Glutamatergic neuron (in vitro differentiated cells): ENCODE measurements around the gene TNFRSF1A. TPM values are rescaled to one million over a fixed set of nuclear protein-coding genes. Genes with fewer than 3 reads are reported as not detected.

Experiments used
- DNase-seq: peaks from one replicate; pipeline ENCODE4 v3.0.0; 2022
- H3K27ac Mint-ChIP-seq: one replicate; pipeline ENCODE4 v1.8.0; 2020; ENCODE audit warnings: mild to moderate bottlenecking, mixed read lengths, inconsistent platforms; ENCODE audit not compliant: unreplicated experiment
- H3K27me3 Mint-ChIP-seq: one replicate; pipeline ENCODE4 v1.8.0; 2020; ENCODE audit warnings: mild to moderate bottlenecking, moderate library complexity, mixed read lengths, inconsistent platforms; ENCODE audit not compliant: unreplicated experiment
- H3K36me3 Mint-ChIP-seq: one replicate; pipeline ENCODE4 v1.8.0; 2020; ENCODE audit warnings: mild to moderate bottlenecking, mixed read lengths, inconsistent platforms; ENCODE audit not compliant: unreplicated experiment
- H3K4me1 Mint-ChIP-seq: one replicate; pipeline ENCODE4 v1.8.0; 2020; ENCODE audit warnings: mild to moderate bottlenecking, low read depth, mixed read lengths, inconsistent platforms; ENCODE audit not compliant: unreplicated experiment
- H3K4me3 Mint-ChIP-seq: one replicate; pipeline ENCODE4 v1.8.0; 2020; ENCODE audit warnings: mild to moderate bottlenecking, mixed read lengths, inconsistent platforms; ENCODE audit not compliant: unreplicated experiment
- H3K9me3 Mint-ChIP-seq: one replicate; pipeline ENCODE4 v1.8.0; 2020; ENCODE audit warnings: mild to moderate bottlenecking, moderate library complexity, mixed read lengths, inconsistent platforms; ENCODE audit not compliant: unreplicated experiment
- total RNA-seq: library from RNA; stranded (reverse); fragmentation: NEBNext Ultra II Directional; extraction: Animal tissue kit (Norgen Biotek cat#: 25700); gene quantifications from one replicate; pipeline ENCODE4 v1.2.1, GENCODE V29; 2021; ENCODE audit not compliant: unreplicated experiment
- TF ChIP-seq, protein P1 (sequence below): fragments of 200-600 bp; sonication (generic); IDR thresholded peaks from one replicate; pipeline ENCODE4 v1.5.0; 2021; ENCODE audit not compliant: partially characterized antibody, unreplicated experiment

TNFRSF1A gene
- total RNA-seq, 1 donor from 2014 or later, result 7.4 TPM

DNA sequence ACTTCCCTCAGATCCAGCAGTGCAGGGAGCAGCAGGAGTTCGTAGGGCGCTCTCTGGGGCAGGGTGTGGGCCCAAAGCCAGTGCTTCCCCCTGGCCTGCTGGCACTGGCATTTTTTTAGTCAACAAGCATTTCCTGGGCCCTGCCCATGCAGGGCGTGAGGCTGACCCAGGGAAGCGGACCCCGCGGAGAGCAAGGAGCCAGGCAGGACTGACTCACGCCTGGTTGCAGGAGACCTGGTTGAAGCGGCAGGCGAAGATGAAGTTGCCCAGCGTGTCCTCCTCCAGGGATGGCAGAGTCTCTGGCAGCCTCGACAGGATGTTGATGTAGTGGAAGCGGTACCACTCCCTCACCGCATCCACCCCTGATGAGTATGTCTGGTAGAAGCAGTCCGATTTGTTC is 20.0 kb upstream of the TNFRSF1A start:
- TF ChIP-seq, protein P1, sequence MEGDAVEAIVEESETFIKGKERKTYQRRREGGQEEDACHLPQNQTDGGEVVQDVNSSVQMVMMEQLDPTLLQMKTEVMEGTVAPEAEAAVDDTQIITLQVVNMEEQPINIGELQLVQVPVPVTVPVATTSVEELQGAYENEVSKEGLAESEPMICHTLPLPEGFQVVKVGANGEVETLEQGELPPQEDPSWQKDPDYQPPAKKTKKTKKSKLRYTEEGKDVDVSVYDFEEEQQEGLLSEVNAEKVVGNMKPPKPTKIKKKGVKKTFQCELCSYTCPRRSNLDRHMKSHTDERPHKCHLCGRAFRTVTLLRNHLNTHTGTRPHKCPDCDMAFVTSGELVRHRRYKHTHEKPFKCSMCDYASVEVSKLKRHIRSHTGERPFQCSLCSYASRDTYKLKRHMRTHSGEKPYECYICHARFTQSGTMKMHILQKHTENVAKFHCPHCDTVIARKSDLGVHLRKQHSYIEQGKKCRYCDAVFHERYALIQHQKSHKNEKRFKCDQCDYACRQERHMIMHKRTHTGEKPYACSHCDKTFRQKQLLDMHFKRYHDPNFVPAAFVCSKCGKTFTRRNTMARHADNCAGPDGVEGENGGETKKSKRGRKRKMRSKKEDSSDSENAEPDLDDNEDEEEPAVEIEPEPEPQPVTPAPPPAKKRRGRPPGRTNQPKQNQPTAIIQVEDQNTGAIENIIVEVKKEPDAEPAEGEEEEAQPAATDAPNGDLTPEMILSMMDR, result no peak
- Mint-ChIP-seq H3K4me3 (no peak overlapping the region), H3K27ac (no peak overlapping the region), H3K4me1 (no peaks in the 10 kb centered on the region), H3K27me3 (no peaks in the 10 kb centered on the region), H3K9me3 (peaks cover 3% of the 10 kb centered on the region), H3K36me3 (no peaks in the 10 kb centered on the region)
- no peak for DNase-seq

DNA sequence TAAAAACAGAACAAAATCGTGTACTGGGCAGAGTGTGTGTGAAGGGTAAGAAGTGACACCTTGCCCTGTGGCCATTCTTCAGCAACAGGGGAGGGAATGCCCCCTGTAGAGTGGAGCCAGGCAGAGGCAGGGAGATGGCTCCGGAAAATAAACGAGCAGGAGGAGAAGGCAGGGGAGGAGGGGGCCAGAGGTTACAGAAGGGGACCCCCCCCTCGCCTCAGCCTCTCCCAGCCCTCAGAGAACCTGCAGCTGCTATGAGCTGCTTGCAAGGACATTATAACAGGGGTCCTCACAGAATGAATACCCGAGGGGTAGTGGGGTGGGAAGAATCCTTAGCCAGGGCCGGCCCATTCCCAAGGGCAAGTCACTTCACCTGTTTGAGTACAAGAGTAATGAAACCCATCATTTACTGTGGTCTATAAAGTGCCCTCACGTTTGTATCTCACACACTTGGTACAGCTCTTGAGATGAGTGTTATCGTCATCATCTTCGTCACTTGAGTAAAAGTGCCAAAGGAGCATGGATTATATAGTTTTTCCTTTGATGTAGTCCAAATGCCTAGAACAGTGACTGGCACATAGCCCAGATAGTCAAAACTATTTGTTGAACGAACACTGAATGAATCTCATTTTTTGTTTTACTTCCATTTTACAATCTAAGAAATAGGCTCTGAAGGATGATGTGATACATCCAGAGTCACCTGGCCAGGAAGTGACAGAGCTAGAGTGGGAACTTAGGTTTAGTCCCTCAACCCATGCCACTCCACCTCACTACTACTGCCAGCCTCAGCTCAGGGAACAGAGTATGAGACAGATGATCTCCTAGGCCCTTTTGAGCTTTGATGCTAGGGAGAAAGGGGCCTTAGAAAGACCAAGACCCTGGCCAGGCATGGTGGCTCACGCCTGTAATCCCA is 19.0 kb upstream of the TNFRSF1A start:
- DNase-seq, result no peak
- Mint-ChIP-seq H3K27me3 (no peaks in the 10 kb centered on the region), H3K36me3 (no peaks in the 10 kb centered on the region), H3K4me3 (no peak overlapping the region), H3K27ac (no peak overlapping the region), H3K4me1 (no peaks in the 10 kb centered on the region), H3K9me3 (peaks cover 3% of the 10 kb centered on the region)
- TF ChIP-seq, protein P1, result no peak

DNA sequence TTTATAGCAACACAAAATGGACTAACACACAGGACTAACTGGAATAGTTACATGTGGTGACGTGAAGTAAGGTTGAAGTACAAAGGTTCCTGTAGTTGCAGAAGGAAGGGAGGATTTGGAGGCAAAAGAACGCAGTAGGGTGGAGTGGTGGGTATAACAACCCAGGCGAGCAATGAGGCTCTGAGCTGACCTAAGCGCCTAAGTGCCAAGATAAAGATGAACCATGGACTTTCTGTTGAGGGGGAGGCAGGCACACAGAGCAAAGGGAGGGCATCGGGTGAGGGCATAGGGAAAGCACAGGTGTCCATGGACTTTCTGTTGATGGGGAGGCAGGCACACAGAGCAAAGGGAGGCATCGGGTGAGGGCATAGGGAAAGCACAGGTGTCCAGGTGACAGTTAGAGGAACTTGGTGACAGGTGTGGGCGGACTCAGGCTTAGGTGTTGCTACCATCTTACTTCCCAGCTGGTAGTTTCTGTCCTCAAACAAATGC is 18.2 kb upstream of the TNFRSF1A start:
- Mint-ChIP-seq H3K4me1 (no peaks in the 10 kb centered on the region), H3K27me3 (peaks cover 3% of the 10 kb centered on the region), H3K9me3 (peaks cover 3% of the 10 kb centered on the region), H3K27ac (no peak overlapping the region), H3K36me3 (peaks cover 3% of the 10 kb centered on the region), H3K4me3 (no peak overlapping the region)
- no peak for DNase-seq
- TF ChIP-seq, protein P1, result no peak

DNA sequence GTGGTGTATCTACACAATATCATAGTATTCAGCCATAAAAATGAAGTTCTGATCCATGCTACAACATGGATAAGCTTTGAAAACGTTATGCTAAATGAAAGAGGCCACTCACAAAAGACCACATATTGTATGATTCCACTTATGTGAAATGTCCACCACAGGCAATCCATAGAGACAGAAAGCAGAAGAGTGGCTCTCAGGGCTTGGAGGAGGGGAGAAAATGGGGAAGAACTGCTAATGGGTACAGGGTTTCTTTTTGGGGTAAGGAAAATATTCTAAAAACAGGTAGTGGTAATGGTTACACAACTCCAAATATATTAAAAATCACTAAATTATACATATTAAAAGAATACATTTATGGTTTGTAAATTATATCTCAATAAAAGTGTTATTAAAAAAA is 17.0 kb upstream of the TNFRSF1A start:
- peaks cover 3% of the 10 kb centered on the region for H3K36me3 Mint-ChIP-seq
- TF ChIP-seq, protein P1, result no peak
- no peak for DNase-seq
- H3K9me3 Mint-ChIP-seq, result peaks cover 3% of the 10 kb centered on the region
- H3K27me3 Mint-ChIP-seq, result peaks cover 12% of the 10 kb centered on the region
- no peak overlapping the region for H3K4me3 Mint-ChIP-seq
- H3K27ac Mint-ChIP-seq, result no peak overlapping the region
- H3K4me1 Mint-ChIP-seq, result no peaks in the 10 kb centered on the region

DNA sequence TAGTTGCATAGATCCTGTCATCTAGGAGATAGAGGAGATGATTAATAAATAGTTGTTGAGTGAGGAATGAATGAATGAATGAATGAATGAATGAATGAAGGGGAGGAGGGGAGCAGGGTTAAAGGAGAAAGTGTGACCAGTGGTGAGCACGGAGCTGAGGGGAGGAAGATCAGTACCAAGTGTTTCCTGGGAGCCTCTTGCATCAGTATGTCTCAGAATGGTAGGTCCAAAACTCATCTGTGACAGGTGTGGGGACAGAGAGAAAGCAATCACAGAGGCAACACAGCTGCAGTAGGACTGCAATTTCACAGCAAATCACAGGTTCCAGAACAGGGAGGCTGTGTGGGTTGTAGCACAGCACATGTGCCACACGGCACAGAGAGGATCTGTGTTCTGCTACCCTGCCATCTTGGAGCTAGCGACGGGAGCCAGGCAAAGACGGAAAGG is 14.5 kb upstream of the TNFRSF1A start:
- Mint-ChIP-seq H3K9me3 (peaks cover 3% of the 10 kb centered on the region), H3K4me1 (peaks cover 9% of the 10 kb centered on the region), H3K36me3 (peaks cover 3% of the 10 kb centered on the region), H3K4me3 (no peak overlapping the region), H3K27ac (no peak overlapping the region), H3K27me3 (peaks cover 13% of the 10 kb centered on the region)
- DNase-seq, result no peak
- TF ChIP-seq, protein P1, result no peak
